Fibroblast of mammary gland (primary cell): Measurements from ENCODE around the gene ABCB8.

Experiments
- DNase-seq: peaks from one replicate; pipeline ENCODE4 v3.0.0-alpha.2; 2010; ENCODE audit warnings: low read depth
- H3K4me3 ChIP-seq: 2 replicates; pipeline ENCODE4 v1.5.1; 2011; ENCODE audit warnings: low read depth, mild to moderate bottlenecking, low read length, moderate library complexity; ENCODE audit not compliant: control insufficient read depth
- TF ChIP-seq, protein P1 (sequence below): conservative IDR thresholded peaks from 2 replicates; pipeline ENCODE4 v1.5.1; 2011; ENCODE audit warnings: low read depth, low read length, inconsistent platforms; ENCODE audit not compliant: control insufficient read depth, insufficient read depth

ABCB8 gene

GRCh38 chr7:150986099-150986512 lies 42.1 kb upstream of the ABCB8 start:
- H3K4me3 ChIP-seq: no peak overlapping the region
- DNase-seq: peak; percentile 45
- TF ChIP-seq, protein P1, sequence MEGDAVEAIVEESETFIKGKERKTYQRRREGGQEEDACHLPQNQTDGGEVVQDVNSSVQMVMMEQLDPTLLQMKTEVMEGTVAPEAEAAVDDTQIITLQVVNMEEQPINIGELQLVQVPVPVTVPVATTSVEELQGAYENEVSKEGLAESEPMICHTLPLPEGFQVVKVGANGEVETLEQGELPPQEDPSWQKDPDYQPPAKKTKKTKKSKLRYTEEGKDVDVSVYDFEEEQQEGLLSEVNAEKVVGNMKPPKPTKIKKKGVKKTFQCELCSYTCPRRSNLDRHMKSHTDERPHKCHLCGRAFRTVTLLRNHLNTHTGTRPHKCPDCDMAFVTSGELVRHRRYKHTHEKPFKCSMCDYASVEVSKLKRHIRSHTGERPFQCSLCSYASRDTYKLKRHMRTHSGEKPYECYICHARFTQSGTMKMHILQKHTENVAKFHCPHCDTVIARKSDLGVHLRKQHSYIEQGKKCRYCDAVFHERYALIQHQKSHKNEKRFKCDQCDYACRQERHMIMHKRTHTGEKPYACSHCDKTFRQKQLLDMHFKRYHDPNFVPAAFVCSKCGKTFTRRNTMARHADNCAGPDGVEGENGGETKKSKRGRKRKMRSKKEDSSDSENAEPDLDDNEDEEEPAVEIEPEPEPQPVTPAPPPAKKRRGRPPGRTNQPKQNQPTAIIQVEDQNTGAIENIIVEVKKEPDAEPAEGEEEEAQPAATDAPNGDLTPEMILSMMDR: peak; percentile 75

DNA sequence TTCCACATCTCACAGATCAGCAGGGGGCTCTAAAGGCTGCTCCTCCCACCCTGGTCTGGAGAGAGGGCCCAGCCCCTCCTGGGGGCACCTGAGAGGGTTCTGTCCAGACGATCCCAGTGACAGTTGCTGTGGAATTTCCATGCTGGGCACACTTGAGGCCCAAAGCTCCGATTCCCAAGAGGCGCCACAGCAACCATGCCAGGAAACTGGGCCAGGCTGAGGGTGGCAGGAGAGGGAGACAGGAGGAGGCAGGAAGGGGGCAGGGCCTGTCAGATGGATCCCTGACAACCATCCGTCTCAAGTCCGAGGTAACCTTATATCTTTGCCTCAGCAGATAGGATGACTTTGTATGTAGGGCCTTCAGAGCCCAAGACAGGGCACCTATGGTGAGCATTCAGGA lies 41.7 kb upstream of the ABCB8 start:
- TF ChIP-seq, protein P1: no peak
- H3K4me3 ChIP-seq: no peak overlapping the region
- no peak for DNase-seq

- no peak overlapping the region for H3K4me3 ChIP-seq
- DNase-seq: no peak
- TF ChIP-seq, protein P1: peak; percentile 67
Measured at GRCh38 chr7:150988230-150989226, 39.7 kb upstream of the ABCB8 start.

- TF ChIP-seq, protein P1: no peak
- DNase-seq: no peak
- no peak overlapping the region for H3K4me3 ChIP-seq
Measured at GRCh38 chr7:150989456-150989855, 38.8 kb upstream of the ABCB8 start.

GRCh38 chr7:150990416-150991186 lies 37.6 kb upstream of the ABCB8 start, which contains the start of gene NOS3:
TSS of gene NOS3 (plus strand) at chr7:150991017. CDS start at chr7:150993804, 2,787 bp downstream.
- no peak within 1 kb of the TSS for H3K4me3 ChIP-seq
- TF ChIP-seq, protein P1: no peak
- no peak for DNase-seq

DNA sequence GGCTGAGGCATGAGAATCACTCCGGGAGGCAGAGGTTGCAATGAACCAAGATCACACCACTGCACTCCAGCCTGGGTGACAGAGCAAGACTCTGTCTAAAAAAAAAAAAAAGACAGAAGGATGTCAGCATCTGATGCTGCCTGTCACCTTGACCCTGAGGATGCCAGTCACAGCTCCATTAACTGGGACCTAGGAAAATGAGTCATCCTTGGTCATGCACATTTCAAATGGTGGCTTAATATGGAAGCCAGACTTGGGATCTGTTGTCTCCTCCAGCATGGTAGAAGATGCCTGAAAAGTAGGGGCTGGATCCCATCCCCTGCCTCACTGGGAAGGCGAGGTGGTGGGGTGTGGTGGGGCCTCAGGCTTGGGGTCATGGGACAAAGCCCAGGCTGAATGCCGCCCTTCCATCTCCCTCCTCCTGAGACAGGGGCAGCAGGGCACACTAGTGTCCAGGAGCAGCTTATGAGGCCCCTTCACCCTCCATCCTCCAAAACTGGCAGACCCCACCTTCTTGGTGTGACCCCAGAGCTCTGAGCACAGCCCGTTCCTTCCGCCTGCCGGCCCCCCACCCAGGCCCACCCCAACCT lies 36.1 kb upstream of the ABCB8 start:
- H3K4me3 ChIP-seq: no peak overlapping the region
- TF ChIP-seq, protein P1: no peak
- no peak for DNase-seq
